Left kidney (tissue), 2 donors: ENCODE data around the gene PLXNA1. TPM values are rescaled to one million over a fixed set of nuclear protein-coding genes. Genes with fewer than 3 reads are reported as not detected.

Experiments
- DNase-seq: peaks from one replicate; pipeline ENCODE4 v3.0.0-alpha.2; 2013
- polyA plus RNA-seq: library from polyadenylated mRNA; unstranded; fragments of 120-200 nt; gene quantifications from one replicate; pipeline ENCODE4 v1.2.1, GENCODE V29; 2013; ENCODE audit not compliant: insufficient read length

The PLXNA1 gene
- polyA plus RNA-seq, 1 donor: 29.9 TPM

- no peak for DNase-seq
These were observed 17.3 kb upstream of the PLXNA1 start for GRCh38 chr3:126965526-126966080.

GRCh38 chr3:126967386-126967785 is 15.5 kb upstream of the PLXNA1 start:
- DNase-seq: no peak

GRCh38 chr3:126968391-126969390 is 14.2 kb upstream of the PLXNA1 start:
- no peak for DNase-seq

GRCh38 chr3:126969586-126969985 is 13.3 kb upstream of the PLXNA1 start:
- DNase-seq: no peak

GRCh38 chr3:126970101-126970500 is 12.8 kb upstream of the PLXNA1 start:
- no peak for DNase-seq

GRCh38 chr3:126970921-126971320 is 12.0 kb upstream of the PLXNA1 start:
- no peak for DNase-seq

GRCh38 chr3:126971891-126972351 is 11.0 kb upstream of the PLXNA1 start:
- DNase-seq: no peak

- DNase-seq: no peak
These were observed 10.0 kb upstream of the PLXNA1 start for GRCh38 chr3:126972866-126973265.

- DNase-seq: no peak
These were observed 9.1 kb upstream of the PLXNA1 start for GRCh38 chr3:126973814-126974213.

GRCh38 chr3:126974756-126975155 is 8.2 kb upstream of the PLXNA1 start:
- DNase-seq: no peak

GRCh38 chr3:126976906-126977305 is 6.0 kb upstream of the PLXNA1 start:
- DNase-seq: no peak

GRCh38 chr3:126977821-126978220 is 5.1 kb upstream of the PLXNA1 start:
- DNase-seq: no peak

GRCh38 chr3:126978291-126978690 is 4.6 kb upstream of the PLXNA1 start:
- DNase-seq: no peak

GRCh38 chr3:126979046-126979628 is 3.8 kb upstream of the PLXNA1 start:
- no peak for DNase-seq

GRCh38 chr3:126980266-126980811 is 2.6 kb upstream of the PLXNA1 start:
- no peak for DNase-seq

- DNase-seq: no peak
These were observed 817 bp upstream of the PLXNA1 start for GRCh38 chr3:126982126-126982470.

- DNase-seq: no peak
These were observed 349 bp downstream of the PLXNA1 start for GRCh38 chr3:126983276-126983652.

GRCh38 chr3:126983653-126984390 is 907 bp downstream of the PLXNA1 start:
- no peak for DNase-seq

GRCh38 chr3:126984391-126985131 is 1.6 kb downstream of the PLXNA1 start:
- no peak for DNase-seq

GRCh38 chr3:126985132-126985985 is 2.4 kb downstream of the PLXNA1 start:
- no peak for DNase-seq
